GM23338 (cell line): ENCODE results near the gene ITPR2. TPM values are rescaled to one million over a fixed set of nuclear protein-coding genes. Genes with fewer than 3 reads are reported as not detected.

ENCODE experiments used
- ATAC-seq: fragments of 200-7000 bp; cut with Tn5 transposase; 3 replicates; pipeline ENCODE4 v1.9.1; 2020
- DNase-seq: peaks from one replicate; pipeline ENCODE4 v3.0.0-alpha.2; 2015; ENCODE audit warnings: low spot score
- H2AFZ ChIP-seq: fragments of 200-600 bp; sonication (generic); 2 replicates; pipeline ENCODE4 v1.8.0; 2016; ENCODE audit warnings: antibody characterized with exemption, mild to moderate bottlenecking, moderate library complexity
- H3F3A ChIP-seq: fragments of 200-600 bp; sonication (generic); replicated peaks from 2 replicates; pipeline ENCODE4 v1.8.0; 2017; ENCODE audit warnings: antibody characterized with exemption, mixed run types, low read depth
- H3K27ac ChIP-seq: fragments of 200-600 bp; sonication (generic); 2 replicates; pipeline ENCODE4 v1.6.1; 2016; ENCODE audit warnings: low read depth
- H3K27me3 ChIP-seq: fragments of 200-600 bp; sonication (generic); 2 replicates; pipeline ENCODE4 v1.8.0; 2016; ENCODE audit warnings: mild to moderate bottlenecking, mixed run types, moderate library complexity; ENCODE audit not compliant: insufficient read depth
- H3K36me3 ChIP-seq: fragments of 200-600 bp; sonication (generic); 2 replicates; pipeline ENCODE4 v1.8.0; 2016; ENCODE audit warnings: mild to moderate bottlenecking; ENCODE audit not compliant: insufficient read depth
- H3K4me1 ChIP-seq: fragments of 200-600 bp; sonication (generic); 2 replicates; pipeline ENCODE4 v1.8.0; 2016; ENCODE audit warnings: mild to moderate bottlenecking, moderate library complexity; ENCODE audit not compliant: insufficient read depth
- H3K4me2 ChIP-seq: fragments of 200-600 bp; sonication (generic); 2 replicates; pipeline ENCODE4 v1.7.1; 2017; ENCODE audit warnings: mixed run types
- H3K4me3 ChIP-seq: fragments of 200-600 bp; sonication (generic); 2 replicates; pipeline ENCODE4 v1.6.1; 2016; ENCODE audit warnings: mixed run types
- H3K79me2 ChIP-seq: fragments of 200-600 bp; sonication (generic); replicated peaks from 2 replicates; pipeline ENCODE4 v1.8.0; 2017; ENCODE audit warnings: mild to moderate bottlenecking; ENCODE audit not compliant: insufficient read depth
- H3K9me2 ChIP-seq: fragments of 200-600 bp; sonication (generic); 2 replicates; pipeline ENCODE4 v1.8.0; 2017; ENCODE audit not compliant: insufficient read depth
- H4K20me1 ChIP-seq: fragments of 200-600 bp; sonication (generic); replicated peaks from 2 replicates; pipeline ENCODE4 v1.8.0; 2017; ENCODE audit warnings: mild to moderate bottlenecking; ENCODE audit not compliant: insufficient read depth
- H3K27ac Mint-ChIP-seq: 2 replicates; pipeline ENCODE4 v1.8.0; 2020; ENCODE audit warnings: inconsistent platforms, mild to moderate bottlenecking, moderate library complexity, mixed read lengths
- H3K27me3 Mint-ChIP-seq: 3 replicates; pipeline ENCODE4 v1.8.0; 2022; ENCODE audit warnings: low read depth, mild to moderate bottlenecking, moderate library complexity, mixed read lengths, inconsistent platforms; ENCODE audit not compliant: insufficient read depth, poor library complexity
- H3K36me3 Mint-ChIP-seq: 3 replicates; pipeline ENCODE4 v1.8.0; 2021; ENCODE audit warnings: low read depth, mild to moderate bottlenecking, inconsistent platforms, moderate library complexity, mixed read lengths
- H3K4me1 Mint-ChIP-seq: 3 replicates; pipeline ENCODE4 v1.8.0; 2020; ENCODE audit warnings: mild to moderate bottlenecking, inconsistent platforms, mixed read lengths
- H3K4me3 Mint-ChIP-seq: 3 replicates; pipeline ENCODE4 v1.8.0; 2021; ENCODE audit warnings: moderate library complexity, mild to moderate bottlenecking, inconsistent platforms, mixed read lengths
- H3K9me3 Mint-ChIP-seq: 3 replicates; pipeline ENCODE4 v1.8.0; 2020; ENCODE audit warnings: moderate library complexity, mild to moderate bottlenecking, inconsistent platforms, mixed read lengths
- CREB1 ChIP-seq: fragments of 250-450 bp; sonication (Bioruptor Pico); IDR thresholded peaks from 2 replicates; pipeline ENCODE4 v1.5.0; 2020; ENCODE audit warnings: low read depth, mild to moderate bottlenecking, moderate library complexity
- CTCF ChIP-seq, 2 experiments: fragments of 200-600 bp in 1 of 2; sonication (generic) in 1 of 2; conservative IDR thresholded peaks; 2 replicates each; pipeline versions ENCODE4 v1.5.1 to v1.6.1; 2016 to 2017; ENCODE audit warnings: antibody characterized with exemption in 2 of 2, low read depth in 2 of 2, mild to moderate bottlenecking in 2 of 2, moderate library complexity in 1 of 2
- ETS1 ChIP-seq: IDR thresholded peaks from 2 replicates; pipeline ENCODE4 v1.6.1; 2016; ENCODE audit warnings: antibody characterized with exemption
- EZH2 ChIP-seq: fragments of 200-600 bp; sonication (generic); IDR thresholded peaks from one replicate; pipeline ENCODE4 v1.8.0; 2017; ENCODE audit warnings: antibody characterized with exemption, mild to moderate bottlenecking, low read depth; ENCODE audit not compliant: unreplicated experiment
- REST ChIP-seq: IDR thresholded peaks from one replicate; pipeline ENCODE4 v1.6.1; 2018; ENCODE audit warnings: antibody characterized with exemption; ENCODE audit not compliant: unreplicated experiment
- ZNF114 ChIP-seq: fragments of 250-450 bp; sonication (Bioruptor Pico); IDR thresholded peaks from 2 replicates; pipeline ENCODE4 v1.5.0; 2020; ENCODE audit warnings: mild to moderate bottlenecking, moderate library complexity
- ZNF331 ChIP-seq: fragments of 250-450 bp; sonication (Bioruptor Pico); IDR thresholded peaks from 2 replicates; pipeline ENCODE4 v1.5.0; 2020; ENCODE audit warnings: low read depth, mild to moderate bottlenecking, moderate library complexity
- ZNF462 ChIP-seq: fragments of 250-450 bp; sonication (Bioruptor Pico); IDR thresholded peaks from 2 replicates; pipeline ENCODE4 v1.5.0; 2020; ENCODE audit warnings: mild to moderate bottlenecking, moderate library complexity
- polyA plus RNA-seq: library from polyadenylated mRNA; unstranded; fragments of >200 nt; fragmentation: Nextera tagmentation; extraction: Ambion mirVana; gene quantifications from 2 replicates; pipeline ENCODE4 v1.2.1, GENCODE V29; 2016
- total RNA-seq: library from RNA; depleted of rRNA; stranded (reverse); fragments of >200 nt; shearing (Covaris generic); gene quantifications from 2 replicates; pipeline ENCODE4 v1.2.3, GENCODE V29; 2014

Gene ITPR2
- total and polyA plus RNA-seq, 2 experiments from 2014 or later, result 44.5 to 65.2 TPM

- Mint-ChIP-seq H3K36me3 (no peaks in the 10 kb centered on the region; the same call in 2 of the 3 replicates), H3K27me3 (no peaks in the 10 kb centered on the region), H3K27ac (no peak overlapping the region), H3K4me1 (no peaks in the 10 kb centered on the region), H3K4me3 (no peak overlapping the region), H3K9me3 (no peaks in the 10 kb centered on the region)
- H4K20me1 ChIP-seq, result peaks cover 4% of the 10 kb centered on the region; the same call in 1 of the 2 replicates
- DNase-seq, result no peak
- no peaks in the 10 kb centered on the region for H3F3A ChIP-seq
- H3K27ac ChIP-seq, result no peak overlapping the region
- H3K79me2 ChIP-seq, result no peaks in the 10 kb centered on the region
- H3K9me2 ChIP-seq, result no peaks in the 10 kb centered on the region
- no peak for ATAC-seq
- H3K27me3 ChIP-seq, result no peaks in the 10 kb centered on the region
- H3K36me3 ChIP-seq, result peaks cover 3% of the 10 kb centered on the region; the same call in 1 of the 2 replicates
- H2AFZ ChIP-seq, result no peak overlapping the region
- no peak overlapping the region for H3K4me2 ChIP-seq
- TF ChIP-seq ETS1 (no peak), REST (no peak), CTCF (conservative IDR thresholded peaks at IDR 0.05; ENCODE audit: low read depth in 2 of 2) (no peak), EZH2 (no peak), ZNF462 (CRISPR knock-in tag) (no peak), CREB1 (no peak), ZNF331 (CRISPR knock-in tag) (no peak), ZNF114 (CRISPR knock-in tag) (no peak)
- no peak overlapping the region for H3K4me3 ChIP-seq
- no peaks in the 10 kb centered on the region for H3K4me1 ChIP-seq
Observed at GRCh38 chr12:26403601-26404000, 429.4 kb downstream of the ITPR2 start.
